ENCODE measurements around the gene CA4.

CA4 gene

DNA sequence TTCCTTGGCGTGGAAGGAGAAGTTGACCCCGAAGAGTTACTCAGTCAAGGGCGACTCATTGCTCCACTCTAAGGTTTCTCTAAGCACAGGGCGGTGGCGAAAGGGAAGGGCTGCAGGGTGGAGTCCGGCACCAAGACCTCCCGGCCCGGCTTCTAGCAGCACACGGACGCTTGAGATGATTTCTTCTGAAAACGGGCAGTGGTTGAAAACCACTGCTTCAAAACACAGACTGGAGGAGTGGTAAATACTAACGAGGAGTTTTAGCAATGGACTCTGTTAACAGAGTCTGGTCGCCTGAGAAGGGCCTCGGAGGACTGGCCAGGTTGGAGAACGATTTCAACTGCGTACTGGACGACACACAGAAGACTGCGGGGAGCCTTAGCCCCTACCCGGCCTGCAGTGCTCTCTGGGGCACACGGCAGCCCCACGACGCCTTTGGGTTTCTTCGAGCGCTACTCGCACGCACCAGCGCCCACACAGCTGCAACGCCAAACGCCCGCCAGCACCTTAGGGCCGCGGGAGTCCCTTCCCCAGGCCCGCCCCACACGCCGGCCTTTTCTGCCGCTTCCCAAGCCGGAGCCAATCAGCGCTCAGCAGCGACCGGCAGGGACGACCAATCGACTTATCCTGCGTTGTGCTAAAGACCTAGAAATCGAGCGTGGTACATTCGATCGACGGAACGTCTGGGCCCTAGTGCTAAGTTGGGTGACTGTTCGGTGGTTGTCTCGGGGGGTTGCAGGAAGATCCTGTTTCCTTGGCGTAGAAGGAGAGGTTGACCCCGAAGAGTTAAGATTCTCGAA is 14.4 kb upstream of the CA4 start:
- no peaks in the 10 kb centered on the region for H3K36me3 ChIP-seq (ENCODE audit: control insufficient read depth, insufficient read depth, low read length)
- no peaks in the 10 kb centered on the region for H3K9me3 ChIP-seq (ENCODE audit: control insufficient read depth, low read length)
- H3K4me3 ChIP-seq (ENCODE audit: low read length): peak overlapping the region; percentile 65
- peaks cover 17% of the 10 kb centered on the region for H3K4me1 ChIP-seq (ENCODE audit: control insufficient read depth, insufficient read depth, low read length)
- peak overlapping the region; percentile 48 for H3K9ac ChIP-seq (ENCODE audit: low read length)
- peaks cover 26% of the 10 kb centered on the region for H3K27me3 ChIP-seq (ENCODE audit: control insufficient read depth, insufficient read depth, low read length)

DNA sequence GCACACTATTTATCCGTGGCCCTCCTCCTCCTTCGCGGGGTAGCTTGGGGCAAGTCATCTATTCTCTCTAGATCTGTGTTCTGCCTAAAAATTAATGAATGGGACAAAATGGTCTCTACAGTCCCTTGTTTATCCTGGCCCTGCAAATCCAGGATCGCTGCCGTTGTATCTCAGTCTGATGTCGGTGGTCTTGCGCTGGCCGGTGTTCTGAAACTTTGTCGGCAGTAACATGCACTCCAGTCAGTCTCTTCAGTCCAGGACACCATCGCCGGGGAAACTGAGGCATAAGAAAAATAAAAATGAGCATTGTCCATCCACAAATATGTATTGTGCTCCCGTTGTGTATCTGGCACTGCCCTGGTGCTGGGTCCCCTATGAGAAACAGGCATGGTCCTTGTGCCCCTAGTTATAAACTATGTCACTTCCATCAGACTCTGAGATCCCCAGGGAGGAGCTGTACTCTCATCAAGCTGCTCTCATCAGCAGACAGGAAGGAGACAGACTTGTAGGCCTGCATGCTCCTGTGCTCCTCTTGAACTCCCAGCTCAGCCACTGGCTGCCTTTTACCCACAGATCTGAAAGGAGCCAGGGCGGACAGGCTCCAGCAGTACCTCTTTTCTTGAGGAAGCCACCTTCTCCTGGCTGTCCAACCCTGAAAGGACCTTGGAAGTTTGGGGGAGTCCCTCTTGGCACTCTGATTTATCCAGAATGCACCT is 13.7 kb upstream of the CA4 start:
- no peak overlapping the region for H3K4me3 ChIP-seq (ENCODE audit: low read length)
- H3K36me3 ChIP-seq (ENCODE audit: control insufficient read depth, insufficient read depth, low read length): no peaks in the 10 kb centered on the region
- H3K9ac ChIP-seq (ENCODE audit: low read length): no peak overlapping the region
- peaks cover 33% of the 10 kb centered on the region for H3K27me3 ChIP-seq (ENCODE audit: control insufficient read depth, insufficient read depth, low read length)
- H3K4me1 ChIP-seq (ENCODE audit: control insufficient read depth, insufficient read depth, low read length): peaks cover 21% of the 10 kb centered on the region
- H3K9me3 ChIP-seq (ENCODE audit: control insufficient read depth, low read length): no peaks in the 10 kb centered on the region

DNA sequence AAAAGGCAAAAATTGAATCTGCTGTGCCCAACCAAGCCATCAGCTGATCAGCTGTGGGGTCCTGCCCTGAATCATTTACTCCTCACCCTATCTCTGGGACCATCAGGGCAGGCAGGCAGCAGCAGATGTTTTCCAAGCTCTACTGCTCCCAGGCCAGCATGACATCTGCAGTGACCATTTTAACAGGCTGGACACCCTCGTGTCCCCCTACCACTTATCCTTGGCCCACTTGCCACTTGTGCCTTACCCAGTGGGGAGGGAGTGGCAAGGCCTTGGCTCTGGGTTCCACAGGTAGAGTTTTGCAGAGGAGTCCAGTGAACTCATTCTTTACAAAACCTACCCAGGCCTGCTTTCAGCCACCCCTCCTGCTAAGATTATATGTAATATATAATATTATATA is 12.0 kb upstream of the CA4 start:
- Histone ChIP-seq H3K9ac (ENCODE audit: low read length) (no peak overlapping the region), H3K4me1 (ENCODE audit: control insufficient read depth, insufficient read depth, low read length) (peaks cover 35% of the 10 kb centered on the region), H3K4me3 (ENCODE audit: low read length) (no peak overlapping the region), H3K27me3 (ENCODE audit: control insufficient read depth, insufficient read depth, low read length) (peaks cover 42% of the 10 kb centered on the region), H3K9me3 (ENCODE audit: control insufficient read depth, low read length) (no peaks in the 10 kb centered on the region), H3K36me3 (ENCODE audit: control insufficient read depth, insufficient read depth, low read length) (no peaks in the 10 kb centered on the region)

DNA sequence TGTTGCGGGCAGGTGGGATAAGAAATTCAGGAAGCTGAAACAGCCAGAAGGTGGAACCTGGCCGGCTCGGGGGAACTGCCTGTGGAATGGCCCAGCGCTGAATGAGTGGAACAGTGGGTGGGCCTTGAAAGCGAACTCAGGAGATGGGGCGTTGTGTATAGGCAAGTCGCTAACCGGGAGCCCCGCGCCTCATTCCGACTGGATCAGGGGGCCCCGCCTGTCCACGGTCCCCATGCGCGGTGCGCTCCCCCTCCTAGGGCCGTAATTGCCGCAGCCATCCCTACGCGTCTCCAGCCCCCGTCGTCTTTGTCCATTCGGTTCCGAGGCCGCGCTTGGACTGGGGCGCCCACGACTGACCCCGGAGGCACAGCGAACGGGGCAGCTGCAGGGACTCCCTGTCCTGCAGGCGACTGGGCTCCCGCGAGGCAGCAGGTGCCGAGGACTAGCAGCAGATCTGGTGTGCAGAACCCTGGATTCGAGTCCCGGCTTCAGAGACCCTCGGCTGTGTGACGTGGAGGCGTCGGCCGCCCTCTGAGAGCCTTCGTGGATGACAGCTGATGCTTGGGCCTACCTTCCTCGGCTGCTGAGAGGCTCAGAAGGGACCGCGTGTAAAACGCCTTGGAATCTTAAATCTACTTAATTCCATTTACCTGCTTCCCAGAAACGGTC is 10.9 kb upstream of the CA4 start:
- peaks cover 42% of the 10 kb centered on the region for H3K27me3 ChIP-seq (ENCODE audit: control insufficient read depth, insufficient read depth, low read length)
- no peak overlapping the region for H3K4me3 ChIP-seq (ENCODE audit: low read length)
- H3K9me3 ChIP-seq (ENCODE audit: control insufficient read depth, low read length): no peaks in the 10 kb centered on the region
- H3K36me3 ChIP-seq (ENCODE audit: control insufficient read depth, insufficient read depth, low read length): no peaks in the 10 kb centered on the region
- H3K9ac ChIP-seq (ENCODE audit: low read length): no peak overlapping the region
- H3K4me1 ChIP-seq (ENCODE audit: control insufficient read depth, insufficient read depth, low read length): peaks cover 43% of the 10 kb centered on the region

DNA sequence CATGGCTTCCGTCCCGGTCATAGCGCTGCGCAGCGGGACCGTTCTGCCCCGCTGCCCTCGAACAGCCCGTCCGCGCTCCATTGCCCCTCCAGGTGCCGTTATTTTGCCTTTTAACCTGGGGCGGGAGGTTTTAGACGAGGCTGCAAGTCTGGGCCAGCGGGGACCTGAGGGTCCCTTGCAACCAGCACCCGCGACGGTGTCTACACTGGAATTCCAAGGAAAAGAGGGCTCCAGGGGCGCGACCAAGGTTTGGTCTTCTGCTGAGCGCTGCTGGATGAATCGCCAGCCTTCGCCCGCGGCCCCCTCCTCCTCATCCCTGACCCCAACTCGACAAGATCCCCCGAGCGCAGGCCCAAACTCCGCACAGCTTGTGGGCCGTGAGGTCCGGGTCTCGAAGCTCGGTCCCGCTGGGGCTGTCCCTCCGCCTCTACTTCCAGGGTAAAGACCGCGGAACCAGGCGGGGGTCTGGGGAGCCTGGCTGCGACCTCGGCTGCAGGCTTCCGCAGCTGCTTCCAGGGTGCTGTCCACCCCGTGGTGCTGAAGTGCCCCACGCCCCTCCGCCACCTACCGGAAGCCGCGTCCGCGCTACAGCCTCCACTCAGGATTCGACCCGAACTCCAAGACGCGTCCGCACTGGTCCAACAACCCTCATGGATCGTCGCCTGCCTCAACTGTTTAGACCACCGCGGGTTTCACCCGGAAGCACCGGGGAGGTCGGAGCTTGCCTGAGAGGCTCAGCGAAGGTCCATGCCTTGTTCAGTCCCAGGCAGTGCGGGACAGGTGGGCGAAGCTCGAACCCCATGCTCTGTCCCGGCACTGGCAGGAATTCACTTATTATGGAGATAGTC is 10.1 kb upstream of the CA4 start:
- Histone ChIP-seq H3K9me3 (ENCODE audit: control insufficient read depth, low read length) (no peaks in the 10 kb centered on the region), H3K4me3 (ENCODE audit: low read length) (no peak overlapping the region), H3K9ac (ENCODE audit: low read length) (no peak overlapping the region), H3K36me3 (ENCODE audit: control insufficient read depth, insufficient read depth, low read length) (no peaks in the 10 kb centered on the region), H3K27me3 (ENCODE audit: control insufficient read depth, insufficient read depth, low read length) (peaks cover 47% of the 10 kb centered on the region), H3K4me1 (ENCODE audit: control insufficient read depth, insufficient read depth, low read length) (peaks cover 37% of the 10 kb centered on the region)

DNA sequence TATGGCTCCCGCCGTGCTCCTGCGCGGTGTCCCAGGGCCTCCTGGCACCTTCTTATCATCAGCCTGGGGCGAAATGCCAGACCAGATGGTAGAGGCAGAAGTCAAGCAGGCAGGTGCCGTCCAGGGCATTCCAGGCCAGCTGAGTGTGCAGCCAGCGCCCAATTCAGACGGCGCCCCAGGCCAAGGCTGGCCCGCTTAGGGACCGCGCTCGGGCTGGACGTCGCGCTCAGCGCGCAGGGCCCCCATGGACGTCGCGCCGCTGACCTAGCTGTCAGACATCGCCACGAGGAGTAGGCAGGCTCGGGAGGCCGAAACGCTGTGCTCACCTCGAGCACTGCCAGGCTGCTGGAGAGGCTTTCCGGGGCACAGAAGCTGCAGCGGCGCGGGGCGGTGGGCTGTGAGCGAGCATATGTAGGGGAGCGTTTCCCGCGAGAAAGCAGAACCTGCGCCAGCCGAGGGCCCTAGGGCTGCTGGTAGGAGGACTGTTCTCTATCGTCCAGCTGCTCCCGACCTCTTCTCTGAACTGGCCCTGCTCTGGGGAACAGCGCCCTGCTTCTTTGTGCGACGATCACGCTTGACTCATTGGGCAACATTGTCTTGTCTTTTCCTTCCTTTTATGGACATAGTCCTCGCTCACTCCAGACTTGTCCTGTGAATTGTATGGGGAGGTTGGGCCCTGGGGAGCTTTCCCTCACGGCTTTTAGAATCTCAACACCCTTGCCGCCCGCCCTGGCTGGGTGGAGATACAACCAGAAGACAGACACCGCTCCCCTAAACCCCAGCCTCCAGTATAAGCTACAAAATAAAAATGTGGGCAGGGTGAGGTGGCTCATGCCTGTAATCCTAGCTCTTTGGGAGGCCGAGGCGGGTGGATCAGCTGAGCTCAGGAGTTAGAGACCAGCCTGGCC is 8.4 kb upstream of the CA4 start:
- peaks cover 58% of the 10 kb centered on the region for H3K27me3 ChIP-seq (ENCODE audit: control insufficient read depth, insufficient read depth, low read length)

DNA sequence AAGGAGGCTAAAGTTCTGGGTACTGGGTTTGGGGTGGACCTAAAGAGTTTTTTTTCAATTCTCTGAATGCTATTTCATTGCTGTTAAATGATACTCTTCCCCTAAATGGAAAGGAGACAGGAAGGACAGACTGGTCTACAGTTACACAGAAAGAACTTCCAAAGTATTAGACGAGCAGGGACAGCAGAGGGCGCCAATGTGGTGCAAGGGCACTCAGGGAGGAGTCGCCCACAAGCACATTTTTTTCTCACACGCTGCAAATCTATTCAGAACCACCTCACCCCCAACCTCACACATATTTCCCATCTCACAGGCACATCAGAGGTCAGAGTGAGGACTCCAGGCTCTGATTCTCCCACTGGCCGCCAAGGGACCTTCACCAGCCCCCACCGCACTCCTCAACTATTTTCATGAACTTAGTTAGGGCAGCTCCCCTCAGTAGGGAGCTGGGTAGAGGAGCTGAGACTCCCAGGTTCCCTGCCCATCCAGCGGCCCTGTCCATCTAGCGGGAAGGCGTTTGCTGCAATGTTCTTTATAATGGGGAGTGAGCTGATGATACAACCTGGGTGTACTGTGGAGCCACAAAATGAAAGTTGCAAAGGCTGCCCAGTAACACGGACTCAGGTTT is 6.8 kb upstream of the CA4 start:
- Histone ChIP-seq H3K4me1 (ENCODE audit: control insufficient read depth, insufficient read depth, low read length) (peaks cover 34% of the 10 kb centered on the region), H3K9me3 (ENCODE audit: control insufficient read depth, low read length) (no peaks in the 10 kb centered on the region), H3K36me3 (ENCODE audit: control insufficient read depth, insufficient read depth, low read length) (no peaks in the 10 kb centered on the region), H3K9ac (ENCODE audit: low read length) (no peak overlapping the region), H3K27me3 (ENCODE audit: control insufficient read depth, insufficient read depth, low read length) (peaks cover 70% of the 10 kb centered on the region), H3K4me3 (ENCODE audit: low read length) (no peak overlapping the region)

More for the DNA sequence above, 8.4 kb upstream of the CA4 start:
- Histone ChIP-seq H3K9ac (ENCODE audit: low read length) (no peak overlapping the region), H3K9me3 (ENCODE audit: control insufficient read depth, low read length) (no peaks in the 10 kb centered on the region), H3K4me3 (ENCODE audit: low read length) (no peak overlapping the region), H3K4me1 (ENCODE audit: control insufficient read depth, insufficient read depth, low read length) (peaks cover 34% of the 10 kb centered on the region), H3K36me3 (ENCODE audit: control insufficient read depth, insufficient read depth, low read length) (no peaks in the 10 kb centered on the region)

DNA sequence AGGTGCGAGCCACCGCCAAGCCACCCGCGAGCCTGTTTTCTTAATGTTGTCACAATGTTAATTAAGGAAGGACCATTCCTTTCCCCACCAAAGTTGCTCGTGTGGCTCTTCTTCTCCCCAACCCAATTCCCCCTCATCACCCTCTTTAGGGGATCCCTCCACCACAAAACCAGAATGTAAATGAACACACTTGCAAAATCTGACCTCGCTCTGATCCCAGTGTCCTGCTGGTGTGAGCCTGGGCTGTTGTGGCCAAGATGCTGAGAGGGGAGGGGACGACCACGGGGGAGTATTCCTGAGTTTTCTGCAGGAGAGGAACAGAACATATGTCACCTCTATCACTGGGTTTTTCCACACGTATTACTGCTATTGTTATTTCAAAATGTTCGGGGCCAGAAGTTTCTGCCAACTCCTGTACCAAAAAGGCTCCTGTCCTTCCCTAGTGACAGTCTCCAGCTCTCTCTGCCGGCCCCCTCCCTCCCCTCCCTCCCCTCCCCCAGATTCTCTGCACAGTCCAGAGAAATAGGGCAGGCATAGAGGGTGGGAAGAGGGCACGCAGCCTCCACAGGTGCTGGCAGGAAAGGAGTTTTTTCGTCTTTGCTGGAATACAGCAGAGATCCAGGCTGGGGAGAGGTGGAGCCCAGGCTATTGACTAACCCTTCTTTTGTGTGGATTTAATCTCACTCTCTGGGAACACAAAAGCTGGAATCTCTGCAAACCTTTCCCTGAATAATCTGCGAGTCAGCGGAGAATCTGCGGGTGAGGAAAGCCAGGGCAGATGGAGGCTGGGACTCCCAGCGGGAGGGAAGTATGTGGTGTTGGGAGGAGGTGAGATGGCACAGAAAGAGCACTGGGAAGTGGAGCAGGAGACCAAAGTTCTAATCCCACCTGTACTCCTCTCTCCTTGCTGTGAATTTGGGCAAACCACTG is 4.5 kb upstream of the CA4 start:
- no peak overlapping the region for H3K9ac ChIP-seq (ENCODE audit: low read length)
- no peak overlapping the region for H3K4me3 ChIP-seq (ENCODE audit: low read length)
- H3K9me3 ChIP-seq (ENCODE audit: control insufficient read depth, low read length): no peaks in the 10 kb centered on the region
- H3K27me3 ChIP-seq (ENCODE audit: control insufficient read depth, insufficient read depth, low read length): peaks cover 71% of the 10 kb centered on the region
- peaks cover 30% of the 10 kb centered on the region for H3K4me1 ChIP-seq (ENCODE audit: control insufficient read depth, insufficient read depth, low read length)
- H3K36me3 ChIP-seq (ENCODE audit: control insufficient read depth, insufficient read depth, low read length): no peaks in the 10 kb centered on the region

DNA sequence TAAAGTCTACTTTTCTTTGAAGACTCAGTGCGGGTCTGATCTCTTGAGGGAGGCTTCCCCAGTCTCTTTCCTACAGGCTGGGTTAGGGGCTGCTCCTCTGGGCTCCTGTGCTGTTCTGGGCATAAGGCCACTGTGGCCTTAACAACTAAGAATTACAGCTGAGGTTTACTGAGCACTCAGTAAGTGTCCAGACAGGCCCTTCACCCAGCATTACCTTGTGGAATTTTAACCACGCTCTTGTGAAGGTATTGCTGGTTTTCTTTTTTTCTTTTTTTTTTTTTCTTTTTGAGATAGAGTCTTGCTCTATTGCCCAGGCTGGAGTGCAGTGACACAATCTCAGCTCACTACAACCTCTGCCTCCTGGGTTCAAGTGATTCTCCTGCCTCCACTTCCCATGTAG is 3.6 kb upstream of the CA4 start:
- Histone ChIP-seq H3K36me3 (ENCODE audit: control insufficient read depth, insufficient read depth, low read length) (no peaks in the 10 kb centered on the region), H3K4me1 (ENCODE audit: control insufficient read depth, insufficient read depth, low read length) (peaks cover 32% of the 10 kb centered on the region), H3K9me3 (ENCODE audit: control insufficient read depth, low read length) (no peaks in the 10 kb centered on the region), H3K27me3 (ENCODE audit: control insufficient read depth, insufficient read depth, low read length) (peaks cover 71% of the 10 kb centered on the region), H3K4me3 (ENCODE audit: low read length) (no peak overlapping the region), H3K9ac (ENCODE audit: low read length) (no peak overlapping the region)
